A673 (cell line): ENCODE data around the gene NACA2.
A peak's percentile ranks its signal among the peaks of the same experiment; 100 is the strongest.

Experiments used
- CTCF ChIP-seq: fragments of 300-800, 200-600 bp; sonication (generic); conservative IDR thresholded peaks from 2 replicates; pipeline ENCODE4 v1.5.1; 2017; ENCODE audit warnings: low read depth, mild to moderate bottlenecking, antibody characterized with exemption, low read length, moderate library complexity, mixed read lengths
- EZH2 ChIP-seq: fragments of 200-600 bp; sonication (generic); IDR thresholded peaks from 2 replicates; pipeline ENCODE4 v1.6.1; 2017; ENCODE audit warnings: borderline replicate concordance, low read depth, mild to moderate bottlenecking, mixed read lengths, antibody characterized with exemption, low read length; ENCODE audit not compliant: poor library complexity, severe bottlenecking

GRCh38 chr17:61551255-61551742 lies 39.7 kb downstream of the NACA2 start:
- TF ChIP-seq CTCF, result peak; percentile 75
- TF ChIP-seq EZH2, result no peak
